GM10847 (cell line): ENCODE measurements around the gene PLEKHM2.

Experiments used
- POLR2A ChIP-seq: IDR thresholded peaks from 2 replicates; pipeline ENCODE4 v1.6.1; 2011; ENCODE audit not compliant: insufficient read length; ENCODE audit errors: extremely low read depth

The PLEKHM2 gene

GRCh38 chr1:15684468-15685291 lies 560 bp downstream of the PLEKHM2 start:
- no peak for TF ChIP-seq POLR2A

GRCh38 chr1:15685820-15686219 lies 1.7 kb downstream of the PLEKHM2 start:
- no peak for TF ChIP-seq POLR2A

GRCh38 chr1:15687446-15687845 lies 3.3 kb downstream of the PLEKHM2 start:
- no peak for TF ChIP-seq POLR2A

GRCh38 chr1:15690317-15690716 lies 6.2 kb downstream of the PLEKHM2 start:
- no peak for TF ChIP-seq POLR2A

GRCh38 chr1:15691434-15692032 lies 7.4 kb downstream of the PLEKHM2 start:
- TF ChIP-seq POLR2A: no peak

- no peak for TF ChIP-seq POLR2A
Measured at GRCh38 chr1:15692121-15692682, 8.1 kb downstream of the PLEKHM2 start.

- TF ChIP-seq POLR2A: no peak
Measured at GRCh38 chr1:15693371-15693770, 9.3 kb downstream of the PLEKHM2 start.

DNA sequence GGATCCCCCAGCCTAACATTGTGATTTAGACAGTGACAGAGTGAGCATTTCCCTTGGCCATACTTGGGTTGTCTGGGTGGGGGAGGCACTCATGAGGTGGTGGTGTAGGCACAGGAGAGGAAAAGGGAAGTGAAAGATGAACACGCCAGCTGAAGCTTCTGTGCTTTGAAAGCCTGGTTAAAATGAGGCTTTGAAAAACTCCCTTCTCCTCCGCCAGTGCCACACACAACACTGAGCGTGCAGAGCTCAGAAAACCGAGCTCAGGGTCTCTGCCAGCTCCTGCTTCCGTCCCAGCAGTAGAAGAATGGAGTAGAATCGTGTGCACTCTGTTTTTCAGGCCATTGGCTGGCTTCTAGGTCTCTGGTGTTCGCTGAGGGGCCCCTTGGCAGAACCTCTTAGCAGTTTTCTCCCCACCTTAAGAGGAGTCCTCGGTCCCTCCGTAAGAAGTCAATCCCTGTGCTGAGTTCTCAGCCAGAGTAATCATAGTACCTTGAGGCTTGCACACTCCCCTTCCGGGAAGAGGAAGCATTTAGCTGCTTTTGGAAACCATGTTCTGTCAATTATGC lies 12.9 kb downstream of the PLEKHM2 start:
- TF ChIP-seq POLR2A: peak; percentile 25

DNA sequence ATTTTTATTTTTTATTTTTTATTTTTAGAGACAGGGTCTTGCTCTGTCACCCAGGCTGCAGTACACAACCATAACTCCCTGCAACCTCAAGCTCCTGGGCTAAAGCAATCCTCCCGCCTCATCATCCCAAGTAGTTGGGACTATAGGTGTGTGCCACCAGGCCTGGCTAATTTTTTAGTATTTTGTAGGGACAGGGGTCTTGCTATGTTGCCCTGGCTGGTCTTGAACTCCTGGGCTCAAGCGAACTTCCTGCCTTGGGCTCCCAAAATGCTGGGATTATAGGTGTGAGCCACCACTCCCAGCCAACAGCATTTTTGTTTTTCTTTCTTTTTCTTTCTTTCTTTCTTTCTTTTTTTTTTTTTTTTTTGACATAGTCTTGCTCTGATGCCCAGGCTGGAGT lies 14.1 kb downstream of the PLEKHM2 start:
- no peak for TF ChIP-seq POLR2A

DNA sequence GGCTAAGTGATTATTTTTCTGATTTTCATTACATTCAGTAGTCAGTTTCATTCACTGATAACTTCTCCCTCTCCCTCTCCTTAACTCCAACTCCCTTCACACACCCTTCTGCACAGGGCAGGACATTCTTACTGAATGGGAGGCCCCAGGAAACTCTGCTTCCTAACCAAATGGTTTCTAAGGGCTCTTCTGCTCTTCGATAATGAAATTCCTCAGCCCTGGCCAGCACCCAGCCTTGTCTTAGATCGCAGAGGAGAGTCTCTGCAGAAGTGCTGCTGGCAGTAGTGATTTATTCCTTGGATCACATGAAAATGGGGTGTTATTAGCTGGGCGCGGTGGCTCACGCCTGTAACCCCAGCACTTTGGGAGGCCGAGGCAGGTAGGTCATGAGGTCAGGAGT lies 16.4 kb downstream of the PLEKHM2 start:
- TF ChIP-seq POLR2A: no peak

DNA sequence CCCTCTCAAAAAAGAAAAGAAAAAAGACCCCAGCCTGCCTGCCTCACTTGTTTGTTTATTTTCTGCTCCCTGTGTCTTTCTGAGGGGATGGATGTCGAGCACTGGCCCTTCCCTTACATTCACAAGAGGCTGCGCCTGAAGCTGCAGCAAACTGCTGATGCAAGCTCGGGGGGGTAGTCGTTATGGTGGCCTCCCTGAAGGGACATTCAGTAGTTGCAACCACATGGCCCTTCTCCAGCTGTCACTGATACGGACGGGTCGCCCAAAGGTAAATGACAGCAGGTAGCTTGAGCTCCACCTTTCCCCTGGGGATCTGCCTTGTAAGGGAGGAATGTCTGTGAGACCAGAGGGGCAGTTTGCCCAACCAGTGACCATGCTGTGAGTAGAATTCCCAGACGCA lies 17.7 kb downstream of the PLEKHM2 start:
- no peak for TF ChIP-seq POLR2A

DNA sequence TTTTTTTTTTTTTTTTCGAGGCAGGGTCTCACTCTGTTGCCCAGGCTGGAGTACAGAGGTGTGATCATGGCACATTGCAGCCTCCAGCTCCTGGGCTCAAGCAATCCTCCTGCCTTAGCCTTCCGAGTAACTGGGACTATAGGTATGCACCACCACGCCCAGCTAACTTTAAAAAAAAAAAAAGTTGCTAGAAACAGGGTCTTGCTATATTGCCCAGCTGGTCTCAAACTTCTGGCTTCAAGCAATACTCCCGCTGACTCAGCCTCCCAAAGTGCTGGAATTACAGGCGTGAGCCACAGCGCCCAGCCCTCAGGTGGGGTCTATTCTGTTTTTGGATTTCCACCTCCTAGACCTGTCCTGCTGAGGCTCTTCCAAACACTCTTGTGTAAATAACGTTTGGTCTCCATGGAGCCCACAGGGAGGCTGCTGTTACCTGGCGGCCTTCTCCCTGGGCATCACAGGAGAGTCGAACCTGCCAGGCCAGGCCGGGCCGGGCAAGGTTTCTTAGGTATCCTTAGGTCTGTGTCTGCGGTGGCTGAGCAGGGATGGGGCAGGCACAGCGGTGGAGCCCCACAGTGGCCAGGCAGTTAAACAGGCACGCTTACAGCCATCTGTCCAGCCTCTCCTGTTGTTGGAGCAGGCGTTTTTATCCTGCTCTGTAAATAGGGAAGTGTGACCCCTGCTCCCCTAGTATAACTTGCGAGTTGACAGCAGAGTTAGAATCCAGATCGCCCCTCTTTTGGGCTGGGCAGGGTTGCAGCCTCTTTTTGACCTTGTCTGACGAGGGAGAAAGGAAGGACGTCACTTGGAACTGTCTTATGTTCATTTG lies 18.8 kb downstream of the PLEKHM2 start:
- no peak for TF ChIP-seq POLR2A

GRCh38 chr1:15703562-15703961 lies 19.4 kb downstream of the PLEKHM2 start:
- no peak for TF ChIP-seq POLR2A

GRCh38 chr1:15704526-15705183 lies 20.5 kb downstream of the PLEKHM2 start:
- TF ChIP-seq POLR2A: no peak

DNA sequence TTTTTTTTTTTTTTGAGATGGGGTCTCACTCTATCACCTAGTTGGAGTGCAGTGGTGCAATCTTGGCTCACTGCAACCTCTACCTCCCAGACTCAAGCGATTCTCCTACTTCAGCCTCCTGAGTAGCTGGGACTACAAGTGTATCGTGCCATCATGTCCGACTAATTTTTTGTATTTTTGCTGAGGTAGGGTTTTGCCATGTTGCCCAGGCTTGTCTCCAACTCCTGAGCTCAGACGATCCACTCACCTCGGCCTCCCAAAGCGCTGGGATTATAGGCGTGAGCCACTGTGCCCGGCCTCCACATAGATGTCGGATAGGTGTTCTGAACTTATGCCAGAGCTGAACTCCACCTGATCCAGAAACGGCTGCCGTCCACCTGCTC lies 21.1 kb downstream of the PLEKHM2 start:
- no peak for TF ChIP-seq POLR2A
